ENCODE results near the gene BPIFA3. TPM values are rescaled to one million over a fixed set of nuclear protein-coding genes. Genes with fewer than 3 reads are reported as not detected.

BPIFA3 gene
- total RNA-seq, 1 donor from 2014 or later, result not detected

- DNase-seq (ENCODE audit: low read depth) (no peak), FAIRE-seq (no peak)
- Histone ChIP-seq H3K36me3 (ENCODE audit: control insufficient read depth, insufficient read depth, low read length) (no peaks in the 10 kb centered on the region), H3K27me3 (ENCODE audit: control insufficient read depth, insufficient read depth, low read length) (no peaks in the 10 kb centered on the region), H3K4me3 (ENCODE audit: low read depth, low read length) (no peak overlapping the region)
- no peak for TF ChIP-seq CTCF (IDR thresholded peaks at IDR 0.05; ENCODE audit: insufficient read depth, low read length, severe bottlenecking)
These were observed 37.9 kb downstream of the BPIFA3 start for GRCh38 chr20:33255005-33255404.

GRCh38 chr20:33257237-33257636, 40.1 kb downstream of the BPIFA3 start:
- no peaks in the 10 kb centered on the region for H3K36me3 ChIP-seq (ENCODE audit: control insufficient read depth, insufficient read depth, low read length)
- FAIRE-seq (no peak), DNase-seq (ENCODE audit: low read depth) (no peak)
- H3K27me3 ChIP-seq (ENCODE audit: control insufficient read depth, insufficient read depth, low read length), result no peaks in the 10 kb centered on the region
- no peak overlapping the region for H3K4me3 ChIP-seq (ENCODE audit: low read depth, low read length)
- TF ChIP-seq CTCF (IDR thresholded peaks at IDR 0.05; ENCODE audit: insufficient read depth, low read length, severe bottlenecking), result no peak

GRCh38 chr20:33259371-33259770, 42.2 kb downstream of the BPIFA3 start:
- FAIRE-seq (no peak), DNase-seq (ENCODE audit: low read depth) (no peak)
- no peak for TF ChIP-seq CTCF (IDR thresholded peaks at IDR 0.05; ENCODE audit: insufficient read depth, low read length, severe bottlenecking)
- H3K27me3 ChIP-seq (ENCODE audit: control insufficient read depth, insufficient read depth, low read length), result no peaks in the 10 kb centered on the region
- no peak overlapping the region for H3K4me3 ChIP-seq (ENCODE audit: low read depth, low read length)
- H3K36me3 ChIP-seq (ENCODE audit: control insufficient read depth, insufficient read depth, low read length), result no peaks in the 10 kb centered on the region

- no peak for DNase-seq (ENCODE audit: low read depth)
- no peak overlapping the region for H3K4me3 ChIP-seq (ENCODE audit: low read depth, low read length)
- TF ChIP-seq CTCF (IDR thresholded peaks at IDR 0.05; ENCODE audit: insufficient read depth, low read length, severe bottlenecking), result no peak
- peak; percentile 36 for FAIRE-seq
- H3K27me3 ChIP-seq (ENCODE audit: control insufficient read depth, insufficient read depth, low read length), result no peaks in the 10 kb centered on the region
- no peaks in the 10 kb centered on the region for H3K36me3 ChIP-seq (ENCODE audit: control insufficient read depth, insufficient read depth, low read length)
These were observed 44.3 kb downstream of the BPIFA3 start for GRCh38 chr20:33261465-33261864.

GRCh38 chr20:33262658-33263065, 45.5 kb downstream of the BPIFA3 start:
- peak; percentile 82 for TF ChIP-seq CTCF (IDR thresholded peaks at IDR 0.05; ENCODE audit: insufficient read depth, low read length, severe bottlenecking)
- H3K4me3 ChIP-seq (ENCODE audit: low read depth, low read length), result no peak overlapping the region
- no peaks in the 10 kb centered on the region for H3K27me3 ChIP-seq (ENCODE audit: control insufficient read depth, insufficient read depth, low read length)
- DNase-seq (ENCODE audit: low read depth) (peak; percentile 52), FAIRE-seq (no peak)
- H3K36me3 ChIP-seq (ENCODE audit: control insufficient read depth, insufficient read depth, low read length), result no peaks in the 10 kb centered on the region

- no peak for FAIRE-seq
- Histone ChIP-seq H3K36me3 (ENCODE audit: control insufficient read depth, insufficient read depth, low read length) (no peaks in the 10 kb centered on the region), H3K27me3 (ENCODE audit: control insufficient read depth, insufficient read depth, low read length) (no peaks in the 10 kb centered on the region), H3K4me3 (ENCODE audit: low read depth, low read length) (no peak overlapping the region)
- TF ChIP-seq CTCF (IDR thresholded peaks at IDR 0.05; ENCODE audit: insufficient read depth, low read length, severe bottlenecking), result no peak
- no peak for DNase-seq (ENCODE audit: low read depth)
These were observed 46.6 kb downstream of the BPIFA3 start for GRCh38 chr20:33263784-33264183.
